Stimulated activated CD8-positive, alpha-beta memory T cell treated with anti-CD3 and anti-CD28 coated beads, Interleukin-7, amount 100 ng/mL, for 4 hours (primary cell): Measurements from ENCODE around the gene TIAL1.
"Not testable (repeated sequence)": the region's sequence is repeated elsewhere in the genome, so short reads cannot be mapped to it uniquely, and the experiment has no call there.

Experiments
- DNase-seq, 2 donors: peaks; one replicate each; pipeline ENCODE4 v3.0.0-alpha.2; 2020; ENCODE audit warnings: low read depth in 2 of 2

The TIAL1 gene

DNA sequence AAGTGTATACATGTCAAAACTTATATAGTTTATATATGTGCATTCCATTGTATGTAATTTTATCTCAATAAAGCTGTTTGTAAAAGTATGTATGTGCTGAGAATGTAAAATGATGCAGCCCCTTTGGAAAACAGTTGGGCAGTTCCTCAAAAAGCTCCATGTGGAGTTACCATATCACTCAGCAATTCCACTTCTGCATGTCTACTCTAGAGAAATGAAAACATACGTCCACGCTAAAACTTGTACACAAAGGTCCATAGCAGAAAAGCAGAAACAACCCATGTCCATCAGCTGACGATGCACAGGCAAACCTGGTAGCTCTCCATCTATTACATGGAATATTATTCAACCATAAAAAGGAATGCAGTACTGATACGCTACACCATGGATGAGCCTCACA, 45.9 kb downstream of the TIAL1 start:
- no peak for DNase-seq

DNA sequence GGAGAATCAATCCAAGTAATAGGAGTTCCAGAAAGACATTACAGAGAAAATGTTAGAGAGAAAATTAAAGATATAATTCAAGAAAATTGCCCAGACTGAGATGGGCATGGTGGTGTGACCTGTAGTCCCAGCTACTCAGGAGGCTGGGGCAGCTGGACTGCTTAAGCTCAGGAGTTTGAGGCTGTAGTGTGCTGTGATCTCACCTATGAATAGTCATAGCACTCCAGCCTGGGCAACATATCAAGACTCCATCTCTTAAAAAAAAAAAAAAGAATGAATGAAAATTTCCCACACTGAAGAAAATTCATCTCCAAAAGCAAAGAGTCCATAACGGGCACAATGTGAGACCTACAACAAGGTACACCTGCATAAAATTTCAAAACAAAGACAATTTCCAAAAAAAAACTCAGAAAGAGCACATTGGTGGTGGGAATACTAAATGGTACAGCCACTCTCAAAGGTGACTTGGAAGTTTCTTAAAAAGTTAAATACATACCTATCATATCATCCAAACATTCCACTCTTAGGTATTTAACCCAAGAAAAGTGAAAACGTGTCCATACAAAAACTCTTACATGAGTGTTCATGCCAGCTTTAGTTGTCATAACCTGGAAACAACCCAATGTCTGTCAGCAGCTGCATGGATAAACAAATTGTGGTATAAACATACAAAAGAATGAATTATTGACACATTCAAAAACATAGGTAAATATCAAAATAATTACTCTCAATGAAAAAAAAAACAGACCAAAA, 47.3 kb downstream of the TIAL1 start:
- DNase-seq = no peak

DNA sequence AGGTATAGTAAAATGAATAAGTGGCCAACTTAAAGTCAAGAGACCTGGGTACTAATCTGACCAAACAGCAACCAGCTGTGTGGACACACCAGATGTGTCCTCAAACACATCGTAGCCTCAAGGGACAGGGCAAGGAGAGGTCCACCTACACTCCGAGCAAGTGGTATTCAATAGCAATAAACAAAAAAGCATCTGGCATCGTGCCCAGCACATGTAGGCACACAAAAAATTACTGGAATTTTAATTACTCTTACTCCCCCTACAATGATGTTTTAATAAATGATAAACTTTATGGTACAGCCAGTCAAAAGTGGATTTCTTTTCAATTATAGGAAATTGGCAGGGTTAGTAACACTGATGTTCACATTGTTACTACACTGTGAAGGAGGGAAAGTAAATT, 50.8 kb downstream of the TIAL1 start:
- no peak for DNase-seq

DNA sequence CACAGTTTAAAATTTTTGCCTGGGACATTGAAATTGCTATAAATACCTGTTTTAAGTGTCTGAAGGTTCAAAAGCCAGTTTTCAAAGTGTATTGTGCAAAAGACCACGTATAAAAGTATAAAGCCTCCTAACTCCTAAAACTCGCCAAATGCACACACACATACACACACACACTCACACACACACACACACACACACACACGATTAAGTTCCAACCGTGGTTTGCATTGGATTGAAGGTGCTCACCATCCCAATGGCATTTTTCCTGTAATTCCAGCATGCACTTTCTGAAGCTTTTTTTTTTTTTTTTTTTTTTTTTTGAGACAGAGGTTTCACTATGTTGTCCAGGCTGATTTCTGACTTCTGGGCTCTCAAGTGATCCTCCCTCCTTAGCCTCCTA, 51.5 kb downstream of the TIAL1 start:
- no peak for DNase-seq

DNA sequence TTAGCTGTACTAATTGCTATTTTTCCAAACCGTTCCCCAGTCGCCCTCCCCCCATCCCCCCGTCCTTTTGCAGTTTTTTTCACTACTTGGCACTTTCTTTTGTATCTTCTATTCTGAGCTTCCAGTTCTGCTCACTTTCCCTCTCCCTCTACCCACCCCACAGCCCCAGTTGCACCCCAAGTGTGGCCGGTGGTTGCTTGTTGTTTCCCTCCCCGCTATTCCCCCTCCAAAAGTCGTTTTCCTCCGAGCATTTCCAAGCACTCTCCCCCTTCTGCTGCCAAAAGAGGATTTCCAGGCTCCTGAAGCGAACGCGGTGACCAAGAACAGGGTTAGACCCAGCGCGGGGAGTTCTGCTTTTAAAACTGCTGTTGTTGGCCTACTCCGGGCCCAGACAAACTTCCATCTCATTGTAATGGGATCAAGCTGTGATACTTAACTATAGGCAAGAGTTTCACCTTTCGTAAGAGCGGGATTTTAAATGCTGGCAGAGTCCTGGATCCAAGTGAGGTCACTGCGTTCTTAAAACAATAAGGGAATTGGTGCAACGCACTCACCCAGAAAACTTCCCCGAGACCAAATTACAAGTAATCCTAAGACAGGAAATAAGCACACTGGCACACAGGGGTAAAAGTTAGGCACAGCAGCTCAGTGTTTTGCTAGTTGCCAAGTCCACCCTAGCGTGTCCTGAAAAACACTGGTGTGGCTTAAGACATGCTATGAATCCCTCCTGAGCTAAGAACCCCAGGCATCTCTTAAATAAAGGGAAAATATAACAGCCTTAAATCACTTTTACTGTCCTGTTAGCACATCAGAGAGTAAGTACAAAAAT, 52.7 kb downstream of the TIAL1 start:
- DNase-seq = no peak

DNA sequence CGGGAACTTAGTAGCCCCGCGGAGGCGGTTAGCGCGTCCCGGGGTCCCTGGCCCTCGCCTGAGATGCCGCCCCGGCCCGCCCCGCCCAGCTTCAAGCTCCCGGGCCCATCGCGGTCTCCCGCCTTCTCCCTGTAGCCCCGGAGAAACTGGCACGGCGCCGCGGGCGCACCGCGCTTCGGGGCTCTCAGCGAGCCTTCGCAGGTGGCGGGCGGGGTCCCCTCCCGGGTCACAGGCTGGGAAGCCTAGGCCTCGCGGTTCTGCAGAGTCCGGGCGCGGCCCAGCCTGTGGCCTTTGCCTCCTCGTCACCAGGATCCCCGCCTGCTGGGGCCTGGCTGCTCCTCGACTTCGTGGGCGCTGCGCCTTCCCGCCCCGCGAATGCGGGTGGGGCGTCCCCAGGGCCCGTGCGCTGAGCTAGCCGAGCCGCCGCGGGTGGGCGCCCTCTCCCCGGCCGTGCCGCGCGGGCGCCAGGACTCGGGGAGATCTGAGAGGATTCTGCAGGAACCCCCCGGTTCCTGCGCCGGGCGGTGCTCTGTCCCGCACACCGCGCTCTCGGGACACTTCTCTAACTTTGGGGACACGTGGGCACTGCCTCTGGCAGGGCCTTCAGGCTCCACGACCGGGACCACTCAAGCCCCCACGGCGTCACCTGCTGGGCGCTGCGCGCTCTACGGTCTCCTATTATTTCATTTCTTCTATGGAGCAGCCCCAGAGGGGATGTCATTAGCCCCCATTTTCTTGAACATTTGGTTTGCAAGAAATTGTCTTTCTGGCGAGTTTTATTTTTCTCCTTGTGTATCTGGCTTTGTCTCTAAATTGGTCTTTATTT, 53.6 kb downstream of the TIAL1 start:
- DNase-seq = peak; percentile 46 to 64

DNA sequence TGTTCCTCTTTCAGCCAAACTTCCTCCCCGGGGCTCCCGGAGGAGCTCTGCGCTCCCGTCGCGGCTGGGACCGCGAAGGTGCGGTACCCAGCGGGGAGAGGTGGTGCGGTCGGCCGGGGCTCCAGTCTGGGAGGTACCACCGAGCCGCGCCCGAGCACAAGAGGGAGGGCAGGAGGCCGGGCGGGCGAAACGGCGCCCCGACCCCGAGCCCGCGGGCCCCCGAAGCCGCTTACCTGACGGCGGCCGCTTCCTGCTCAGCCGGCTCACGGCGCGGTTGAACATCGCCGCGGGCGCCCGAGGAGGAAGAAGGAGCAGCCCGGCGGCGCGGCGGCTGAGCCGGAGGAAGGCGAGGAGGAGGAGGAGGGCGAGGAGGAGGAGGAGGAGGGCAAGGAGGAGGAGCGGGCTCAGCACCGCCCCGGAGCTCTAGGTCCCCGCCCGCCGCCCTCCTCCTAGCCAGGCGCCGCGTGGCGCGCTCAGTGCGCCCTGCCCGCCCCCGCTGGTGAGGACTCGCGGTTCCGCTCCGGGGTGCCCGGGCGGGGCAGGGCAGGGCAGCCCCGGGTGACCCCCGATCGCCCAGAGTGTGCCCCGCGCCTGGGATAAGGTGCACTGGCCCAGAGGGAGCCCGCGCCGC, 54.3 kb downstream of the TIAL1 start, which contains the start of gene RGS10:
RGS10 (minus strand) TSS at position 363 of the 631 bp plus-strand sequence; CDS start at position 282, 81 bp downstream.
- DNase-seq = peak; percentile 77 to 88

DNA sequence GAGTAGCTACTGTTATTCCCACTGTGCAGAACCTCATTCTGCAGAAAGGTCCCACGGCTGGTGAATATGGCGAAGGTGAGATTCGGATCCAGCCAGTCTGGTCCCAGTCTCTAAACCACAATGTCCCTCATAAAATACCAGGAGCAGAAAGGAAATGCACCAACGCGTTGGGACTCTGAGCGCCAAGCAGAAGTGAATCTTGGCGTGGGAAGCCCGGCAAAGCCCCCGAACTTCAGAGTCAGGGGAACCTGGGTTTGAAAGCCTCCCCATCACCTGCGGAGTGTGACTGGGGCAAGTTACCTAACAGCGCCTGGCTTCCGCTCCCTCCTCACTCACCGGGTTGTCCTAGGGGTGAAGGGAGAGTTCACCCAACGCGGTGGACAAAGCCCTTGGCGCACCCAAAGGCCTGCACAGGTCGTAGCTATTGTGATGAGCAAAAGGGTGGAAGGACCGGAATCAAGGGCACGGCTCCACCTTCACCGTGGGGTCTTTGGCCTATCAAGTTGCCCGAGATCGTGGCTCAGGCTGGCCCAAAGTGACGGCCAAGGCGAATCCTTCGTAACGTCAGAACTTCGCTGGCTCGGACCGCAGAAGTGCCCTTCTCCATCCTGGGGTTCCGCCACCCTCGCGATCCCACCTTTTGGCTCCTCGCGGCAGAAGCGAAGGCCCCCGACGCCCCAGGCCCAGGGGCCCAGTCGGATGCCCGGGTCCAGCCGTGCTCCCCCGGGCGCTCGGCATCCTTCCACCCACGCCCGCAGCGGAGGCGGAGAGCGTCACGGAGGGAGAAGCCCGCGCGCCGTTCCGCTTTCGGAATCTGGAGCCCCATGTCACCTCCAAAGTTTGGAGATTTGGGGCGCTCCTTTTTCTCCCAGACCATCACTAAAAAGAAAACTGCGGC, 55.1 kb downstream of the TIAL1 start:
- peak; percentile 62 to 74 for DNase-seq

DNA sequence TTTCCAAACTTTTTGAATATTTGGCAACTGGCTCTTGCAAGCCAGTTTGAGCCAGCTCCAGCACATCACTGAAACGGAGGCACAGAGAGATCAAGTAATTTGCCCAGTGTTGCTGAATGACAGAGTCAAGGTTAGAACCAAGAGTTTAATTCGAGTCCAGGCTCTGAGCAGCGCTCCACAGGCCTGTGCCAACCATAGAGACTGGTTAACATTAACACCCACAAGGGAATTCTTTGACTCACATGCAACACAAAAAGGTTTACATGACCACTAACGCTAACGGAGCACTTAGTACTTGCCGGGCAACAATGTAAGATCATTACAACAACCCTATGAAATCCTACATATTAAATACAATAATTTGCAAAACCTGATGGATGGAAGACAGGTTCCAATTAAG, 55.7 kb downstream of the TIAL1 start:
- DNase-seq = no peak

DNA sequence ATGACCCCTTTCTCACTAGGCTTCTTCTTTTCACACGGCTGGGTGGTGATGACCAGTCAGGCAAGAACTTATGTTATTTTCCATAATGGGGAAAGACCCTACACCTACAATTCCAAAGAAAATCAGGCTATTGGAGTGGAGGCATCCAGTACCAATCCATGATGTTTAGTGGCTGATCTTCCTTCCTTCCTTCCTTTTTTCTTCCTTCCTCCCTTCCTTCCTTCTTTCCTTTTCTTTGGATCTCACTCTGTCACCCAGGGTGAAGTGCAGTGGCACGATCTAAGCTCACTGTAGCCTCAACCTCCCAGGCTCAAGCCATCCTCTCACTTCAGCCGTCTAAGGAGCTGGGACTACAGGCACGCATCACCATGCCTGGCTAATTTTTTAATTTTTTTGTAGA, 56.7 kb downstream of the TIAL1 start:
- no peak for DNase-seq

DNA sequence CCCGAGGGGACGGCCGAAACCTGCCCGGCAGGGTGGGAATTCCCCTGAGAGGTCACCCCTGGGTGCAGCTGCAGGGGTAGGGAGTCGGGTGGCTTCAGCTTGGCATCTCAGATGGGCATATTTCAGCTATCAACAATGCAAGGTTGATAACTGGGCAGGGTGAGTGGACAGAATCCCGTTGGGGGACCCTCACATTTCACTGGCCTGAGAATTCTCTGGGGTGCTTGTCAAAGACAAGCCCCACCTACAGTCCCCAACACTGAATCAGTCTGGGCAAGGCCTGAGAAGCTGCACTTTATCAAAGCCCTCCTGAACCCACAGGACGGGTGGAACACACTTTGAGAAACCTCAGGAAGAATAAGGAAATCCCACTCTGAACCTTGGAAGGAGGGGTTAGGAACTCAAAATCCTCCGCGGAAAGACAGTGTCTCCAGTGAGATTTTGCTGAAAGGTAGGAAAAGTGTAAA, 57.4 kb downstream of the TIAL1 start:
- no peak for DNase-seq

DNA sequence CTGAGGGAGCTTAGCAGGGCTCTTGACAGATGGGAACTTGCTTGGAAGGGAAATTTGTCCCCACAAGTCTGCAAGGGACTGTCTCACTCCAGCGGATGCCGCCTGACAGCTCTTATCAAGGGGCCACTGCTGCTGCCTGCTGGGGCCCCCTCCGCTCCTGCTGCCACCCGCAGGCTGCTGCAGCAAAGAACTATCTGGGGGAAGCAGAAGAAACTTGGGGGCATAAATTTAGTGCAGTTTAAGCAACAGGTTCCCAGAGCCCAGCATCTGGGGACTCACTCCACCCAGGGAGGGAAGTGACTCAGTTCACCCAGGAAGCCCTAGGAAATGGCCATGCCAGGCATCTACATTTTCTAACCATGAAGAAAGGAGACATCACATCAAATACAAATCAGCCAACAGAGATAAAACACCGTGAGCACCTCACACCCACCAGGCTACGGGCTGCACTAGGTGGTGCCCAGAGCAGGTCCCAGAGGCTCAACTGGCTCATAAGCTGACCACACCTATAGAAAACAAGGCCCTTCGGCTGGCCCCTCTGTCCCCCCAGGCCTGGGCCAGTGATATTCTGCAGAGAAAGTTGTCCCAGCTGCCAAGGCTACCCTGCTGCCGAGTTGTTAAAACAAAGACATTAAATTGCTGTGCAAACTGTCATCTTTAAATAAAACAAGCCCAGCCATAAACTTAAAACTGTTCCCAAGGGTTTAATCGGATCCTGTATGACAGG, 58.0 kb downstream of the TIAL1 start:
- DNase-seq = peak in 1 of 2 donors; percentile 28

DNA sequence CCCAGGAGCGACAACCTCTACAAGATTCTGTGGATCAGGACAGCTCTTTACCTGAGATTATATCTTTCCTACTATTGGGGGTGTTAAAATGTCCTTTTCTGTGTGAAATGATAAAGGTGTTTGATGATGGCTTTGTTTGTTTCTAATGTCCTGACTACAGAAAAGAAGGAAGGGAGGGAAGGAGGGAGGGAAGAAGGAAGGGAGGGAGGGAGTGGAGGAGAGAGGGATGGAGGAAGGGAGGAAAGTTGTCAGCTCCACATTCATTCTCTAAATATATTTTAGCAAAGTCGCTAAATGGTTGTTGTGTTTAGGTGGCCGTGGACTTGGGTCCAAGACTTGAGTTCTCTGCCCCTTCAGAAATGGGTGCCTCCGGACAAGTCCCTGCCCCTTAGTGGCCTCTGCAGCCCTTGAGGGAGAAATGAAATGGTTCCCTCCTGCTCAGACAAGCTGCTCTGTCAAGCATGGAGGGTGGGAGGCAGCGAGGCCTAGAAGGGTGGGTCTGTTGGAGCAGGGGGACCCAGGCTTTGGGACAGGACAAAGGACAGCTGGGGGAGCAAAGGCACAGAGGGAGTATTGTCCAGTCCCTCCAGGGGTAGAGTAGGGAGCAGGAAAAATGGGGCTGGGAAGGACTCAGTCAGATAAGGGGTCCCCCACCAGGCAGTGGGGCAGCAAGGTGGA, 58.7 kb downstream of the TIAL1 start:
- DNase-seq = no peak

DNA sequence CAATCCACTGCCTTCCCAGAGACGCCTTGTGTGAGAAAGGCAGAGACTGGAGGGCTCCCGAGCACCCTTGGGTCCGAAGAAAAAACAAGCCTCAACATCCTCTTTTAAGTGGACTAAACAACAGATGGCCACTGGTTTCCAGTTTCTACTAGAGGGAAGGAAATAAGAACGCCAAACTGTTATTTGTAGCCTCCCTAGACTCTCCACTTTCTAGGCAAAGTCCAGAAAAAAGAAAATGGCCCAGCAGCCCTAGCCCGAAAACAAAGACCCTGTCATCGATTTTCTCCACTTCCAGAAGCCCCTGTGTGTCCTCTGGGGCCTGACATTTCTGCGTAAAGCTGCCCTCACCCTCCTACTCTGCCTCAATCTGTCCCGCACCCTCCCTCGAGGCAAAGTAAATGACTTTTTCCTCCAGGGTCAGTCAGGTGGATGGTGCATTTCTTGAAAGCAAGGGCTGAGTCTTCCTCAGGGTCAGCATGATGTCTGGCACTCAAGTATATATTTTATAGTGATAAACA, 60.2 kb downstream of the TIAL1 start:
- no peak for DNase-seq

DNA sequence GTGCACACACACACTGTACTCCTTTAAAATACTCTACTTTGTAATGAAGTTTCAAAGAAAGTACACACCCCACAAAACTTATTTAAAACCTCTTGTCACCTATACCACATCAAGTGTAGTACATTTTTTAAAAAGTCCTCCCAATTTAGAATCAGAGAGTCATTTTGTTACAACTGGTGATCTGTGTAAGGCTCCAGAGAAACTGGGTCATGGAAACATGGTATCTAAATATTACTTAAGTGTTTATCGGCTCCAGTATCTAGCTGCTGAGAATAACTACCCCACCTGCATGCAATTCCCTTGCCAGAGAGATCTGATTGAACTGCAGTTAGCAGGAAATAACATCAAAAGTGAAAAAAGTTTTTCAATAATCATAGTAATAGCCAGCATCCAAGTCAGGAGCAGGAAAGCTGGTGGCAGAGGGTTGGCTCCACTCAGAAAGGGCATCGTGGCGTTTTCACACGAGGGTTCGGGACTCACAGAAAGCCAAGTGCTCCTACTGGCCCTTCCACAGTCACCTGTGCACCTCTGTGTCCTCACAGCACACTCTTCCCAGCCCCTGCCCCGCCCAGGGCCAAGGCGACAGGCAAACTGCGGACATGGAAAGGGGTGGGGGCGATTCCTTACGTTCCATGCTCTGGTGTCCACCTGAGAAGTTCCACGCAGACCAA, 60.8 kb downstream of the TIAL1 start:
- DNase-seq = no peak

DNA sequence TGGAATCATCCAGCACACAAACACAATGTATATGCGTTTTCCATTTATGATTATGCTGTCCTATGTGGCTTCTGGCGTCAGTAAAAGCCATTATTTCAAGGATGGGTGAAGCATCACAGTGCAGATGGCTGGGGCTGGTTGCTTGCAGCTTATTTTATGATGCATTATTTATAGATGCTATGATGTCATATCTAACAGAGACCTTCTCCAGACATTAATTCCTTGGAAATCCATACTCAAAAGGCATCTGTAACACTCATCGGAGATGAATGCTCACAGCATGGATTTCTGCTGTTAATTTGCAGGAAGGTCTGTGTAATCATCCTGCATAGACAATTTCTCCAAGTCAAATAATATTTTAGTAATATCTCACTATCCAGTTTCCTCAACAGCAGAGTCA, 61.5 kb downstream of the TIAL1 start:
- no peak for DNase-seq

DNA sequence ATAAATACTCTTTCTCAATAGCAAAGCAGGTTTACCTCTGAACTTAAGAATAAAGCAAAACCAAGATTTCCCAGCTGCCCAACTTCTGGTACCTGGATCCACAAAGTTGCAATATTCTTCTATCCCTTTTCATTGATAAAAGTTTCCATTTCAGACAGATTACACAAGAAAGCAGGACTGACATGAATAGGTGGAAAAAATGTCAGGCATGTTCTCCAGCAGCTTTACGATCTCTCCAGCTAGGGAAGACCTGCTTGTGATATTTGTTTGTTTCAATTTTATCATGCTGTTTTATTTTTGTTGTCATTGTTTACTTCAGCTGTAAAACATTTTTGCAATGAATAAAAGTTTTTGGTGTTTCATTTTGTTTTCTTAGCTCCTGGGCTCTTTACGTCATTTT, 63.3 kb downstream of the TIAL1 start:
- no peak for DNase-seq

DNA sequence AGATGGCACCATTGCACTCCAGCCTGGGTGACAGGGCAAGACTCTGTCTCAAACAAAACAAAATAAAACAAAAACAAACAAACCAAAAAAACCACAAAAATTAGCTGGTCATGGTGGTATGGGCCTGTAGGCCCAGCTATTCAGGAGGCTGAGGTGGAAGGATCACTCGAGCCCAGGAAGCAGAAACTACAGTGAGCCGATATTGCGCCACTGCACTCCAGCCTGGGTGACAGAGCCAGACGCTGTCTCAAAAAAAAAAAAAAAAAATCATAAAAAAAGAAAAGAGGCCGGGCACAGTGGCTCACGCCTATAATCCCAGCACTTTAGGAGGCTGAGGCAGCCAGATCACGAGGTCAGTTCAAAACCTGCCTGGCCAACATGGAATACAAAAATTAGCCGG, 64.0 kb downstream of the TIAL1 start:
- not testable (repeated sequence) for DNase-seq
